Lung (tissue), 12 donors: ENCODE data around the gene FRYL. TPM values are rescaled to one million over a fixed set of nuclear protein-coding genes. Genes with fewer than 3 reads are reported as not detected.
"Not testable (repeated sequence)": the region's sequence is repeated elsewhere in the genome, so short reads cannot be mapped to it uniquely, and the experiment has no call there.

Source experiments
- ATAC-seq: fragments of 200-7000 bp; cut with Tn5 transposase; one replicate; pipeline ENCODE4 v1.9.1; 2020; ENCODE audit warnings: moderate number of reproducible peaks; ENCODE audit not compliant: insufficient read depth, low FRiP score
- DNase-seq, 3 donors: peaks; one replicate each; pipeline ENCODE4 v3.0.0-alpha.2; 2013 to 2017
- H3K27ac ChIP-seq, 2 donors: one replicate each; pipeline ENCODE4 v1.5.1; 2013; ENCODE audit warnings: mild to moderate bottlenecking in 2 of 2, moderate library complexity in 2 of 2, control low read depth in 1 of 2, inconsistent platforms in 1 of 2, low read depth in 1 of 2, low read length in 1 of 2
- H3K27me3 ChIP-seq, 3 donors: one replicate each; pipeline ENCODE4 v1.5.1; 2013; ENCODE audit warnings: low read length in 2 of 3; ENCODE audit not compliant: control insufficient read depth in 3 of 3, insufficient read depth in 3 of 3
- H3K36me3 ChIP-seq, 4 donors: one replicate each; pipeline ENCODE4 v1.5.1; 2013; ENCODE audit warnings: low read length in 4 of 4, mild to moderate bottlenecking in 1 of 4, moderate library complexity in 1 of 4; ENCODE audit not compliant: control insufficient read depth in 4 of 4, insufficient read depth in 4 of 4
- H3K4me1 ChIP-seq, 5 donors: one replicate each; pipeline ENCODE4 v1.5.1; 2013; ENCODE audit warnings: low read length in 5 of 5, mild to moderate bottlenecking in 2 of 5, moderate library complexity in 1 of 5; ENCODE audit not compliant: control insufficient read depth in 5 of 5, insufficient read depth in 5 of 5
- H3K4me3 ChIP-seq: one replicate; pipeline ENCODE4 v1.5.1; 2013; ENCODE audit warnings: mild to moderate bottlenecking, control low read depth, moderate library complexity
- H3K9ac ChIP-seq, 2 donors: one replicate each; pipeline ENCODE4 v1.5.1; 2013; ENCODE audit warnings: low read length in 2 of 2, control low read depth in 1 of 2; ENCODE audit not compliant: insufficient read depth in 1 of 2
- H3K9me3 ChIP-seq, 4 donors: one replicate each; pipeline ENCODE4 v1.5.1; 2013; ENCODE audit warnings: low read length in 3 of 4, mild to moderate bottlenecking in 1 of 4, moderate library complexity in 1 of 4; ENCODE audit not compliant: control insufficient read depth in 4 of 4, insufficient read depth in 3 of 4
- CTCF ChIP-seq: IDR thresholded peaks from 2 replicates; pipeline ENCODE4 v1.5.1; 2012; ENCODE audit warnings: mild to moderate bottlenecking; ENCODE audit errors: control extremely low read depth, extremely low read depth
- WGBS, 2 donors: extraction: QIAGEN DNeasy Blood & Tissue Kit; methylation state at CpG; one replicate each; pipeline ENCODE4 v1.1.7; 2013; 5-methylcytosine and 5-hydroxymethylcytosine counted together
- polyA plus RNA-seq, 2 donors: library from polyadenylated mRNA; stranded (reverse); fragments of 200-250 nt; gene quantifications; one replicate each; pipeline ENCODE4 v1.2.1, GENCODE V29; 2013
- total RNA-seq, 2 donors: library from RNA; depleted of rRNA in 1 of 2; stranded (reverse); fragments of >200 nt in 1 of 2; gene quantifications; one replicate each; pipeline ENCODE4 v1.2.1, GENCODE V29; 2014 to 2021
- donor health status: control.
- donor health status: control.
- donor health status: Bipolar disorder and iron deficiency.
- donor health status: healthy.
- donor health status: DM: yes; HTN: yes; CAD: no.

FRYL gene
- total and polyA plus RNA-seq, 4 donors = 12.6 to 188 (median 31.7) TPM

DNA sequence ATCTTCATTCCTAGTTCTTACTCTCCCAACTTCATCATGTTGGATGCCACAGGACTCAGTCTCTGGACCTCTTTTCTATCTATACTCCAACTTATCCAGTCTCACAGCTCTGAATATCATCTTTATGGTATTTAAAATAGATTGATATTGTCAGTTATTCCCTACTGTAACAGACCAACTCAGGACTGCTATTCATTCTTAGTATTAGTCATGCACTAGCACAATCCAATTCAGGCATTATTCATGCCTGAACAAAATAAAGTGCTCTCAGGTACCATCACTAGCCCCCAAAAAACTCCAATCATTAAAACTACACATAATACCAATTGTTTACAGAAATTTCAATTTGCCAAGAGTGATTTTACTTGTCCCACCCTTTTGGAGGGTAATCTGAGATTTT lies 37.7 kb downstream of the FRYL start:
- no peak for ATAC-seq
- peaks cover 0 to 6% (median 0%) of the 10 kb centered on the region in 5 donors for H3K4me1 ChIP-seq
- no peak overlapping the region for H3K9ac ChIP-seq
- peaks cover 0 to 3% (median 0%) of the 10 kb centered on the region in 4 donors for H3K9me3 ChIP-seq
- no peak for TF ChIP-seq CTCF
- H3K27me3 ChIP-seq = no peaks in the 10 kb centered on the region
- no peak overlapping the region for H3K4me3 ChIP-seq
- DNase-seq = no peak
- H3K27ac ChIP-seq = no peak overlapping the region
- no peaks in the 10 kb centered on the region for H3K36me3 ChIP-seq

- peaks cover 0 to 3% (median 0%) of the 10 kb centered on the region in 4 donors for H3K9me3 ChIP-seq
- no peaks in the 10 kb centered on the region for H3K36me3 ChIP-seq
- H3K27me3 ChIP-seq = no peaks in the 10 kb centered on the region
- no peak overlapping the region for H3K27ac ChIP-seq
- TF ChIP-seq CTCF = no peak
- DNase-seq (no peak), ATAC-seq (no peak)
- no peak overlapping the region for H3K9ac ChIP-seq
- no peak overlapping the region for H3K4me3 ChIP-seq
- 41 to 48% methylated on average over 3 of the region's 3 CpGs for WGBS, 2 donors
- peaks cover 0 to 6% (median 0%) of the 10 kb centered on the region in 5 donors for H3K4me1 ChIP-seq
Measured at GRCh38 chr4:48739560-48740019, 40.5 kb downstream of the FRYL start.

DNA sequence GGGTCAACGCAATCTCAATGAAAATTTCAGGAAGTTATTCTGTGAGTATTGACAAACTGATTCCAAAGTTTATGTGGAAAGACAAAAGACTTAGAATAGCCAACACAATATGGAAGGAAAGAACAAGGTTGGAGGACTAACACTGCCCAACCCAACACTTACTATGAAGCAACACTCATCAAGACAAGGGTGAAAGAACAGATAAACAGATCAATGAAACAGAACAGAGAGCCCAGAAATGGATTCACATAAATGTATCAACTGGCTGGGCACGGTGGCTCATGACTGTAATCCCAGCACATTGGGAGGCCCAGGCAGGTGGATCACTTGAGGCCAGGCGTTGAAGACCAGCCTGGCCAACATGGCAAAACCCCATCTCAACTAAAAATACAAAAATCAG lies 41.2 kb downstream of the FRYL start:
- ATAC-seq (no peak), DNase-seq (no peak)
- Histone ChIP-seq H3K27ac (no peak overlapping the region), H3K9me3 (peaks cover 0 to 3% (median 0%) of the 10 kb centered on the region in 4 donors), H3K36me3 (no peaks in the 10 kb centered on the region), H3K4me1 (peaks cover 0 to 6% (median 0%) of the 10 kb centered on the region in 5 donors), H3K27me3 (no peaks in the 10 kb centered on the region), H3K4me3 (no peak overlapping the region), H3K9ac (no peak overlapping the region)
- 88 to 93% methylated on average over 3 of the region's 3 CpGs for WGBS, 2 donors
- no peak for TF ChIP-seq CTCF

DNA sequence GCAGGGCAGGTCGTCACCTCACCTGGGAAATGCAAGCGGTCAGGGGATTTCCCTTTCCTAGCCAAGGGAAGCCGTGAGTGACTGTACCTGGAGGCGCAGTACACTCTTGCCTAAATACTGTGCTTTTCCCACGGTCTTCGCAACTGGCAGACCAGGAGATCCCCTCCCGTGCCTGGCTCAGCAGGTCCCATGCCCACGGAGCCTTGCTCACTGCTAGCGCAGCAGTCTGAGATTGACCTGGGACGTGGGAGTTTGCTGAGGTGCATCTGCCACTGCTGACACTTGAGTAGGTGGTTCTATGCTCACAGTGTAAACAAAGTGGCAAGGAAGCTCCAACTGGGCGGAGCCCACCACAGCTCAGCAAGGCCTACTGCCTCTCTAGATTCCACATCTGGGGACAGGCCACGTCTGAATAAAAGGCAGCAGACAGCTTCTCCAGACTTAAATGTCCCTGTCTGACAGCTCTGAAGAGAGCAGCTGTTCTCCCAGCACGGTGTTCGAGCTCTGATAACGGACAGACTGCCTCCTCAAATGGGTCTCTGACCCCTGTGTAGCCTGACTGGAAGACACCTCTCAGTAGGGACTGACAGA lies 51.1 kb downstream of the FRYL start:
- not testable (repeated sequence) for H3K4me3 ChIP-seq, DNase-seq, H3K9ac ChIP-seq, H3K9me3 ChIP-seq, ATAC-seq, H3K27me3 ChIP-seq, H3K4me1 ChIP-seq, H3K36me3 ChIP-seq, H3K27ac ChIP-seq
- WGBS, 2 donors = 88 to 92% methylated on average over 15 of the region's 15 CpGs
